Tibial artery (tissue), 4 donors: ENCODE data around the gene DDN.

Experiments used
- DNase-seq, 2 donors: peaks; one replicate each; pipeline ENCODE4 v3.0.0-alpha.2; 2019
- H3K27ac ChIP-seq, 2 donors: fragments of 200-600 bp; sonication (generic) in 1 of 2; 1 replicate in 1 of 2; 2 replicates in 1 of 2; pipeline ENCODE4 v1.5.1; 2018 to 2019; ENCODE audit warnings: mild to moderate bottlenecking in 1 of 2
- H3K27me3 ChIP-seq, 2 donors: fragments of 200-600 bp; sonication (generic) in 1 of 2; one replicate each; pipeline versions ENCODE4 v1.5.1 to v1.6.0; 2016 to 2019
- H3K36me3 ChIP-seq, 3 donors: fragments of 200-600 bp; sonication (generic) in 2 of 3; one replicate each; pipeline ENCODE4 v1.5.1; 2016 to 2019; ENCODE audit warnings: mild to moderate bottlenecking in 2 of 3
- H3K4me1 ChIP-seq, 4 donors: fragments of 200-600 bp; sonication (generic) in 2 of 4; 1 replicate in 3 of 4; 2 replicates in 1 of 4; pipeline ENCODE4 v1.5.1; 2016 to 2019
- H3K4me3 ChIP-seq, 2 donors: fragments of 200-600 bp; sonication (generic) in 1 of 2; 1 replicate in 1 of 2; 2 replicates in 1 of 2; pipeline ENCODE4 v1.5.1; 2018 to 2019; ENCODE audit warnings: mild to moderate bottlenecking in 2 of 2
- H3K9me3 ChIP-seq, 3 donors: fragments of 200-600 bp; sonication (generic) in 1 of 3; one replicate each; pipeline ENCODE4 v1.5.1; 2016 to 2019
- CTCF ChIP-seq, 2 experiments: fragments of 200-600 bp in 1 of 2; fragments of 450-650 bp in 1 of 2; IDR thresholded peaks; one replicate each; pipeline ENCODE4 v1.5.1; 2017 to 2019; ENCODE audit warnings: antibody characterized with exemption in 2 of 2, mild to moderate bottlenecking in 1 of 2, moderate library complexity in 1 of 2
- intact Hi-C: fragments of 100-400 bp; cut with DNase I; formaldehyde crosslinking; loops from one replicate; pipeline ENCODE4 v1.15.0; 2023; ENCODE audit warnings: low total_unique reads

Gene DDN

GRCh38 chr12:49020441-49020840 is 21.3 kb upstream of the DDN start:
- peaks cover 0 to 23% (median 14%) of the 10 kb centered on the region in 4 donors for H3K4me1 ChIP-seq

GRCh38 chr12:49019443-49020324 is 20.5 kb upstream of the DDN start:
- H3K36me3 ChIP-seq: peaks cover 31 to 44% (median 39%) of the 10 kb centered on the region in 3 donors
- DNase-seq: no peak
- peak overlapping the region; percentile 90 to 94 for H3K27ac ChIP-seq
- no peaks in the 10 kb centered on the region for H3K27me3 ChIP-seq
- intact Hi-C loops: no loop called here
- H3K4me3 ChIP-seq: peak overlapping the region; percentile 70 to 88
- H3K4me1 ChIP-seq: peaks cover 0 to 23% (median 14%) of the 10 kb centered on the region in 4 donors
- no peaks in the 10 kb centered on the region for H3K9me3 ChIP-seq
- TF ChIP-seq CTCF (IDR thresholded peaks at IDR 0.05): no peak

More at GRCh38 chr12:49020441-49020840, 21.3 kb upstream of the DDN start:
- Histone ChIP-seq H3K36me3 (peaks cover 38 to 52% (median 46%) of the 10 kb centered on the region in 3 donors), H3K4me3 (no peak overlapping the region), H3K27me3 (no peaks in the 10 kb centered on the region), H3K27ac (peak overlapping the region; percentile 90 to 94), H3K9me3 (no peaks in the 10 kb centered on the region)
- intact Hi-C loops: no loop called here
- TF ChIP-seq CTCF (IDR thresholded peaks at IDR 0.05): no peak
- DNase-seq: no peak

- DNase-seq: no peak
- Histone ChIP-seq H3K9me3 (no peaks in the 10 kb centered on the region), H3K36me3 (peaks cover 25 to 38% (median 33%) of the 10 kb centered on the region in 3 donors), H3K4me1 (peaks cover 0 to 23% (median 14%) of the 10 kb centered on the region in 4 donors), H3K4me3 (peak overlapping the region; percentile 70 to 88), H3K27ac (peak overlapping the region; percentile 90 to 94), H3K27me3 (no peaks in the 10 kb centered on the region)
- intact Hi-C loops: no loop called here
- TF ChIP-seq CTCF (IDR thresholded peaks at IDR 0.05): no peak
These were observed 19.9 kb upstream of the DDN start for GRCh38 chr12:49019120-49019430.

GRCh38 chr12:49018261-49019119 is 19.3 kb upstream of the DDN start, which contains the start of gene PRKAG1:
Gene PRKAG1 (minus strand): TSS chr12:49018776. CDS start chr12:49018740, 36 bp downstream.
- Histone ChIP-seq H3K9me3 (no peaks in the 10 kb centered on the region), H3K27me3 (no peaks in the 10 kb centered on the region), H3K4me1 (peaks cover 0 to 23% (median 14%) of the 10 kb centered on the region in 4 donors), H3K36me3 (peaks cover 20 to 32% (median 27%) of the 10 kb centered on the region in 3 donors), H3K4me3 (peak within 1 kb of the TSS; percentile 70 to 88), H3K27ac (peak within 1 kb of the TSS; percentile 90 to 94)
- peak; percentile 95 to 98 for DNase-seq
- intact Hi-C loops: no loop called here
- TF ChIP-seq CTCF (IDR thresholded peaks at IDR 0.05): peak; percentile 19 to 40

GRCh38 chr12:49017891-49018260 is 18.7 kb upstream of the DDN start:
- H3K9me3 ChIP-seq: no peaks in the 10 kb centered on the region
- no peak for TF ChIP-seq CTCF (IDR thresholded peaks at IDR 0.05)
- no peaks in the 10 kb centered on the region for H3K27me3 ChIP-seq
- H3K36me3 ChIP-seq: peaks cover 16 to 30% (median 22%) of the 10 kb centered on the region in 3 donors
- DNase-seq: no peak
- peak overlapping the region; percentile 70 to 88 for H3K4me3 ChIP-seq
- peak overlapping the region; percentile 90 to 94 for H3K27ac ChIP-seq
- H3K4me1 ChIP-seq: peaks cover 0 to 23% (median 14%) of the 10 kb centered on the region in 4 donors
- intact Hi-C loops: no loop called here
